HEK293 (cell line): ENCODE measurements around the gene SACS.

Source experiments
- BCL11A ChIP-seq: fragments of 450-650 bp; formaldehyde crosslinking; IDR thresholded peaks from 2 replicates; pipeline ENCODE4 v1.5.1; 2016; ENCODE audit warnings: low read depth, missing biosample characterization, missing genetic modification characterization
- HOXA7 ChIP-seq: sonication (generic); formaldehyde crosslinking; IDR thresholded peaks from 2 replicates; pipeline ENCODE4 v1.8.1; 2022; ENCODE audit warnings: missing genetic modification reagents, borderline replicate concordance
- KLF16 ChIP-seq: fragments of 450-650 bp; formaldehyde crosslinking; IDR thresholded peaks from 2 replicates; pipeline ENCODE4 v1.5.1; 2017; ENCODE audit warnings: missing biosample characterization, missing genetic modification characterization
- TCF7L2 ChIP-seq: IDR thresholded peaks from 2 replicates; pipeline ENCODE4 v1.6.1; 2011; ENCODE audit warnings: low read depth, mild to moderate bottlenecking, inconsistent platforms, low read length, moderate library complexity, borderline replicate concordance
- ZBTB7A ChIP-seq: fragments of 450-650 bp; formaldehyde crosslinking; IDR thresholded peaks from 2 replicates; pipeline ENCODE4 v1.5.1; 2016; ENCODE audit warnings: low read depth, missing biosample characterization, missing genetic modification characterization
- ZNF121 ChIP-seq: fragments of 450-650 bp; formaldehyde crosslinking; IDR thresholded peaks from 2 replicates; pipeline ENCODE4 v1.5.1; 2016; ENCODE audit warnings: missing biosample characterization, missing genetic modification characterization
- ZNF169 ChIP-seq: fragments of 450-650 bp; formaldehyde crosslinking; IDR thresholded peaks from 2 replicates; pipeline ENCODE4 v1.5.1; 2016; ENCODE audit warnings: missing biosample characterization, missing genetic modification characterization
- ZNF214 ChIP-seq: fragments of 450-650 bp; formaldehyde crosslinking; IDR thresholded peaks from 2 replicates; pipeline ENCODE4 v1.5.1; 2017; ENCODE audit warnings: missing biosample characterization, mild to moderate bottlenecking, missing genetic modification characterization, borderline replicate concordance
- ZNF239 ChIP-seq: fragments of 450-650 bp; formaldehyde crosslinking; IDR thresholded peaks from 2 replicates; pipeline ENCODE4 v1.5.1; 2016; ENCODE audit warnings: missing biosample characterization, missing genetic modification characterization
- ZNF561 ChIP-seq: fragments of 450-650 bp; IDR thresholded peaks from 2 replicates; pipeline ENCODE4 v1.5.1; 2018; ENCODE audit warnings: missing biosample characterization, missing genetic modification characterization, borderline replicate concordance
- ZNF76 ChIP-seq: fragments of 450-650 bp; formaldehyde crosslinking; IDR thresholded peaks from 2 replicates; pipeline ENCODE4; 2016; ENCODE audit warnings: low read depth, missing biosample characterization, missing genetic modification characterization, borderline replicate concordance
- TF ChIP-seq, protein P1 (sequence below): fragments of 450-650 bp; formaldehyde crosslinking; IDR thresholded peaks from 2 replicates; pipeline ENCODE4 v1.5.1; 2016; ENCODE audit warnings: missing biosample characterization, missing genetic modification characterization
- TF ChIP-seq, protein P2 (sequence below): sonication (generic); formaldehyde crosslinking; IDR thresholded peaks from 2 replicates; pipeline ENCODE4 v1.8.1; 2022; ENCODE audit warnings: mild to moderate bottlenecking, moderate library complexity, missing genetic modification reagents
- TF ChIP-seq, protein P3 (sequence below): fragments of 450-650 bp; formaldehyde crosslinking; IDR thresholded peaks from 2 replicates; pipeline ENCODE4 v1.5.1; 2016; ENCODE audit warnings: missing biosample characterization, missing genetic modification characterization, low read depth

DNA sequence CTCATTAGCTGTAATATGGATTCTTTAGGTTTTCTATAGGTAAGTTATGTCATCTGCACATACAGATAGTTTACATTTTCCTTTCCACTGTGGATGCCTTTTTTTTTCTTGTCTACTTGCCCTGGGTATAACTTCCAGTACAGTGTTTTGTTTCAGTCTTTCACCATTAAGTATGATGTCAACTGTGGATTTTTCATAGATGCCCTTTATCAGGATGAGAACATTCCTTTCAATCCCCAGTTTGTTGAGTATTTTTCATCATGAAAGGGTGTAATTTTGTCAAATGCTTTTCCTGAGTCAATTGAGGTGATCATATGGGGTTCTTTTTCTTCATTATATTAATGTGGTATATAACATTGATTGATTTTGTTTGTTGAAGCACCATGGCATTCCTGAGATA lies 43.6 kb upstream of the SACS start:
- no peak for TF ChIP-seq HOXA7 (CRISPR knock-in tag)
- TF ChIP-seq, protein P1, sequence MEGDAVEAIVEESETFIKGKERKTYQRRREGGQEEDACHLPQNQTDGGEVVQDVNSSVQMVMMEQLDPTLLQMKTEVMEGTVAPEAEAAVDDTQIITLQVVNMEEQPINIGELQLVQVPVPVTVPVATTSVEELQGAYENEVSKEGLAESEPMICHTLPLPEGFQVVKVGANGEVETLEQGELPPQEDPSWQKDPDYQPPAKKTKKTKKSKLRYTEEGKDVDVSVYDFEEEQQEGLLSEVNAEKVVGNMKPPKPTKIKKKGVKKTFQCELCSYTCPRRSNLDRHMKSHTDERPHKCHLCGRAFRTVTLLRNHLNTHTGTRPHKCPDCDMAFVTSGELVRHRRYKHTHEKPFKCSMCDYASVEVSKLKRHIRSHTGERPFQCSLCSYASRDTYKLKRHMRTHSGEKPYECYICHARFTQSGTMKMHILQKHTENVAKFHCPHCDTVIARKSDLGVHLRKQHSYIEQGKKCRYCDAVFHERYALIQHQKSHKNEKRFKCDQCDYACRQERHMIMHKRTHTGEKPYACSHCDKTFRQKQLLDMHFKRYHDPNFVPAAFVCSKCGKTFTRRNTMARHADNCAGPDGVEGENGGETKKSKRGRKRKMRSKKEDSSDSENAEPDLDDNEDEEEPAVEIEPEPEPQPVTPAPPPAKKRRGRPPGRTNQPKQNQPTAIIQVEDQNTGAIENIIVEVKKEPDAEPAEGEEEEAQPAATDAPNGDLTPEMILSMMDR (tag by site-specific recombination), result no peak
- TF ChIP-seq ZNF561 (tag by site-specific recombination), result no peak
- no peak for TF ChIP-seq ZBTB7A (tag by site-specific recombination)
- no peak for TF ChIP-seq ZNF169 (tag by site-specific recombination)
- no peak for TF ChIP-seq KLF16 (tag by site-specific recombination)
- TF ChIP-seq ZNF76, result no peak
- TF ChIP-seq BCL11A (tag by site-specific recombination), result no peak
- no peak for TF ChIP-seq ZNF214
- TF ChIP-seq ZNF121 (tag by site-specific recombination), result no peak
- TF ChIP-seq, protein P2, sequence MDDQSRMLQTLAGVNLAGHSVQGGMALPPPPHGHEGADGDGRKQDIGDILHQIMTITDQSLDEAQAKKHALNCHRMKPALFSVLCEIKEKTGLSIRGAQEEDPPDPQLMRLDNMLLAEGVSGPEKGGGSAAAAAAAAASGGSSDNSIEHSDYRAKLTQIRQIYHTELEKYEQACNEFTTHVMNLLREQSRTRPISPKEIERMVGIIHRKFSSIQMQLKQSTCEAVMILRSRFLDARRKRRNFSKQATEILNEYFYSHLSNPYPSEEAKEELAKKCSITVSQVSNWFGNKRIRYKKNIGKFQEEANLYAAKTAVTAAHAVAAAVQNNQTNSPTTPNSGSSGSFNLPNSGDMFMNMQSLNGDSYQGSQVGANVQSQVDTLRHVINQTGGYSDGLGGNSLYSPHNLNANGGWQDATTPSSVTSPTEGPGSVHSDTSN (CRISPR knock-in tag), result no peak
- no peak for TF ChIP-seq TCF7L2
- no peak for TF ChIP-seq ZNF239 (tag by site-specific recombination)
- TF ChIP-seq, protein P3, sequence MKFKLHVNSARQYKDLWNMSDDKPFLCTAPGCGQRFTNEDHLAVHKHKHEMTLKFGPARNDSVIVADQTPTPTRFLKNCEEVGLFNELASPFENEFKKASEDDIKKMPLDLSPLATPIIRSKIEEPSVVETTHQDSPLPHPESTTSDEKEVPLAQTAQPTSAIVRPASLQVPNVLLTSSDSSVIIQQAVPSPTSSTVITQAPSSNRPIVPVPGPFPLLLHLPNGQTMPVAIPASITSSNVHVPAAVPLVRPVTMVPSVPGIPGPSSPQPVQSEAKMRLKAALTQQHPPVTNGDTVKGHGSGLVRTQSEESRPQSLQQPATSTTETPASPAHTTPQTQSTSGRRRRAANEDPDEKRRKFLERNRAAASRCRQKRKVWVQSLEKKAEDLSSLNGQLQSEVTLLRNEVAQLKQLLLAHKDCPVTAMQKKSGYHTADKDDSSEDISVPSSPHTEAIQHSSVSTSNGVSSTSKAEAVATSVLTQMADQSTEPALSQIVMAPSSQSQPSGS (tag by site-specific recombination), result no peak
